ENCODE measurements around the gene GMDS. TPM values are rescaled to one million over a fixed set of nuclear protein-coding genes. Genes with fewer than 3 reads are reported as not detected.

Gene GMDS
- total RNA-seq, 1 experiment from 2014 or later = 35.0 TPM

DNA sequence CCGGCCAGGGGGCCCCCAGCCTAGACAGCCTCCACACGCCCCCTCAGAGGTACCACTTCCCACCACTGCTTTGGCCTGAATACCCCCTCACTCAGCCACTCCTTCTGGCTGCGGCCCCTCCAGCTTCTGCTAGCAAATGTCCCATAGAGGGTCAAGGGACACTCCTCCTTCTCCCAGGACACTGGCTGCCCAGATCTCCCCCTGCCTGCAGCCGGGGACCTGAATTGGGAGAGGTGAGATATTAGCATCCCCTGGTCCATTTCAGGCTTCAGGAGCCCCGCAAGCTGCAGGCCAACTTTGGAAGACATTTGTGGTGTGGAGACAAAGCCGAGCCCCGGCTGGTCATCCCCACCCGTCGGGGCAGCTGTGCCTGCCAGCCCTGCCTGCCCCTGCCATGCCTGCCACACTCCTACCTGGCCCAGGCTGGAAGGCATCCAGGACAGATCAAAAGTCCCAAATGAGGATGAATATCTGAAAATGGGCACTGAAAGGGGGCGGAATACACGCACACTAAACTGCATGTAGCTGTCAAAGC lies 668.2 kb downstream of the GMDS start:
- no peaks in the 10 kb centered on the region for H3K9me3 Mint-ChIP-seq
- H3K27ac Mint-ChIP-seq = no peak overlapping the region
- no peak for TF ChIP-seq TEAD4 (CRISPR knock-in tag; IDR thresholded peaks at IDR 0.05)
- TF ChIP-seq, protein P1, sequence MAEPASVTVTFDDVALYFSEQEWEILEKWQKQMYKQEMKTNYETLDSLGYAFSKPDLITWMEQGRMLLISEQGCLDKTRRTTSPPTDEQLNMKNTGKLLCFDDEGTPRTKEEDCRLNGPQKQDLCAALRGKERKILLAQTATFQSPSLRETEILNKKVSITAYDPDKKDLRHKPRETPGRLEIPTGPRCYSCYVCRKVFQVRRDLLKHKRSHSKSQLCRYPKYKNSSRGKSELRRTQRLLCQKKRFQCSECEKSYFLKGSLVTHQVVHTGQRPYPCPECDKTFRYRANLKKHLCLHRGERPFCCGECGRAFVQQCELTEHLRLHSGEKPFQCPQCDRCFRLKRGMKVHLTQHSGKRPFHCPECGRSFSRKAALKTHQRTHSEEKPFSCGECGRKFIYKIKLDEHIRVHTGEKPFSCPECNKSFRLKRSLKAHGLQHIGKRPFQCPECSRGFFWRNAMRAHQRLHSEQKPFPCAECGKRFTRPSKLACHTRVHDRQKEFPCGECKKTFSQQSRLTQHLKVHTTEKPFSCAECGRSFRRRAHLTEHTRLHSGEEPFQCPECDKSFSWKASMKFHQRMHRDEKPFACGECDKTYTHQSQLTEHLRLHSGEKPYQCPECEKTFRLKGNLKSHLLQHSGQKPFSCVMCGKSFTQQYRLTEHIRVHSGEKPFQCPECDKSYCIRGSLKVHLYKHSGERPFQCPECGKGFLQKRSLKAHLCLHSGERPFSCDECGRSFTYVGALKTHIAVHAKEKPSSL (CRISPR knock-in tag; conservative IDR thresholded peaks at IDR 0.05) = no peak
- TF ChIP-seq ZNF138 (CRISPR knock-in tag; conservative IDR thresholded peaks at IDR 0.05) = no peak
- TF ChIP-seq, protein P2, sequence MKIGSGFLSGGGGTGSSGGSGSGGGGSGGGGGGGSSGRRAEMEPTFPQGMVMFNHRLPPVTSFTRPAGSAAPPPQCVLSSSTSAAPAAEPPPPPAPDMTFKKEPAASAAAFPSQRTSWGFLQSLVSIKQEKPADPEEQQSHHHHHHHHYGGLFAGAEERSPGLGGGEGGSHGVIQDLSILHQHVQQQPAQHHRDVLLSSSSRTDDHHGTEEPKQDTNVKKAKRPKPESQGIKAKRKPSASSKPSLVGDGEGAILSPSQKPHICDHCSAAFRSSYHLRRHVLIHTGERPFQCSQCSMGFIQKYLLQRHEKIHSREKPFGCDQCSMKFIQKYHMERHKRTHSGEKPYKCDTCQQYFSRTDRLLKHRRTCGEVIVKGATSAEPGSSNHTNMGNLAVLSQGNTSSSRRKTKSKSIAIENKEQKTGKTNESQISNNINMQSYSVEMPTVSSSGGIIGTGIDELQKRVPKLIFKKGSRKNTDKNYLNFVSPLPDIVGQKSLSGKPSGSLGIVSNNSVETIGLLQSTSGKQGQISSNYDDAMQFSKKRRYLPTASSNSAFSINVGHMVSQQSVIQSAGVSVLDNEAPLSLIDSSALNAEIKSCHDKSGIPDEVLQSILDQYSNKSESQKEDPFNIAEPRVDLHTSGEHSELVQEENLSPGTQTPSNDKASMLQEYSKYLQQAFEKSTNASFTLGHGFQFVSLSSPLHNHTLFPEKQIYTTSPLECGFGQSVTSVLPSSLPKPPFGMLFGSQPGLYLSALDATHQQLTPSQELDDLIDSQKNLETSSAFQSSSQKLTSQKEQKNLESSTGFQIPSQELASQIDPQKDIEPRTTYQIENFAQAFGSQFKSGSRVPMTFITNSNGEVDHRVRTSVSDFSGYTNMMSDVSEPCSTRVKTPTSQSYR (CRISPR knock-in tag; IDR thresholded peaks at IDR 0.05) = no peak
- TF ChIP-seq SMAD4 (CRISPR knock-in tag; IDR thresholded peaks at IDR 0.05) = no peak
- TF ChIP-seq, protein P3, sequence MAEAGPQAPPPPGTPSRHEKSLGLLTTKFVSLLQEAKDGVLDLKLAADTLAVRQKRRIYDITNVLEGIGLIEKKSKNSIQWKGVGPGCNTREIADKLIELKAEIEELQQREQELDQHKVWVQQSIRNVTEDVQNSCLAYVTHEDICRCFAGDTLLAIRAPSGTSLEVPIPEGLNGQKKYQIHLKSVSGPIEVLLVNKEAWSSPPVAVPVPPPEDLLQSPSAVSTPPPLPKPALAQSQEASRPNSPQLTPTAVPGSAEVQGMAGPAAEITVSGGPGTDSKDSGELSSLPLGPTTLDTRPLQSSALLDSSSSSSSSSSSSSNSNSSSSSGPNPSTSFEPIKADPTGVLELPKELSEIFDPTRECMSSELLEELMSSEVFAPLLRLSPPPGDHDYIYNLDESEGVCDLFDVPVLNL (CRISPR knock-in tag; IDR thresholded peaks at IDR 0.05; ENCODE audit: borderline replicate concordance, low read depth) = no peak
- TF ChIP-seq, protein P4, sequence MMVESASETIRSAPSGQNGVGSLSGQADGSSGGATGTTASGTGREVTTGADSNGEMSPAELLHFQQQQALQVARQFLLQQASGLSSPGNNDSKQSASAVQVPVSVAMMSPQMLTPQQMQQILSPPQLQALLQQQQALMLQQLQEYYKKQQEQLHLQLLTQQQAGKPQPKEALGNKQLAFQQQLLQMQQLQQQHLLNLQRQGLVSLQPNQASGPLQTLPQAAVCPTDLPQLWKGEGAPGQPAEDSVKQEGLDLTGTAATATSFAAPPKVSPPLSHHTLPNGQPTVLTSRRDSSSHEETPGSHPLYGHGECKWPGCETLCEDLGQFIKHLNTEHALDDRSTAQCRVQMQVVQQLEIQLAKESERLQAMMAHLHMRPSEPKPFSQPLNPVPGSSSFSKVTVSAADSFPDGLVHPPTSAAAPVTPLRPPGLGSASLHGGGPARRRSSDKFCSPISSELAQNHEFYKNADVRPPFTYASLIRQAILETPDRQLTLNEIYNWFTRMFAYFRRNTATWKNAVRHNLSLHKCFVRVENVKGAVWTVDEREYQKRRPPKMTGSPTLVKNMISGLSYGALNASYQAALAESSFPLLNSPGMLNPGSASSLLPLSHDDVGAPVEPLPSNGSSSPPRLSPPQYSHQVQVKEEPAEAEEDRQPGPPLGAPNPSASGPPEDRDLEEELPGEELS (CRISPR knock-in tag; IDR thresholded peaks at IDR 0.05) = no peak
- TF ChIP-seq FOXP1 (CRISPR knock-in tag; IDR thresholded peaks at IDR 0.05; ENCODE audit: borderline replicate concordance) = no peak
- TF ChIP-seq ZNF232 (CRISPR knock-in tag; IDR thresholded peaks at IDR 0.05) = no peak
- TF ChIP-seq, protein P5, sequence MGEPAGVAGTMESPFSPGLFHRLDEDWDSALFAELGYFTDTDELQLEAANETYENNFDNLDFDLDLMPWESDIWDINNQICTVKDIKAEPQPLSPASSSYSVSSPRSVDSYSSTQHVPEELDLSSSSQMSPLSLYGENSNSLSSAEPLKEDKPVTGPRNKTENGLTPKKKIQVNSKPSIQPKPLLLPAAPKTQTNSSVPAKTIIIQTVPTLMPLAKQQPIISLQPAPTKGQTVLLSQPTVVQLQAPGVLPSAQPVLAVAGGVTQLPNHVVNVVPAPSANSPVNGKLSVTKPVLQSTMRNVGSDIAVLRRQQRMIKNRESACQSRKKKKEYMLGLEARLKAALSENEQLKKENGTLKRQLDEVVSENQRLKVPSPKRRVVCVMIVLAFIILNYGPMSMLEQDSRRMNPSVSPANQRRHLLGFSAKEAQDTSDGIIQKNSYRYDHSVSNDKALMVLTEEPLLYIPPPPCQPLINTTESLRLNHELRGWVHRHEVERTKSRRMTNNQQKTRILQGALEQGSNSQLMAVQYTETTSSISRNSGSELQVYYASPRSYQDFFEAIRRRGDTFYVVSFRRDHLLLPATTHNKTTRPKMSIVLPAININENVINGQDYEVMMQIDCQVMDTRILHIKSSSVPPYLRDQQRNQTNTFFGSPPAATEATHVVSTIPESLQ (CRISPR knock-in tag; IDR thresholded peaks at IDR 0.05) = no peak
- TF ChIP-seq, protein P6, sequence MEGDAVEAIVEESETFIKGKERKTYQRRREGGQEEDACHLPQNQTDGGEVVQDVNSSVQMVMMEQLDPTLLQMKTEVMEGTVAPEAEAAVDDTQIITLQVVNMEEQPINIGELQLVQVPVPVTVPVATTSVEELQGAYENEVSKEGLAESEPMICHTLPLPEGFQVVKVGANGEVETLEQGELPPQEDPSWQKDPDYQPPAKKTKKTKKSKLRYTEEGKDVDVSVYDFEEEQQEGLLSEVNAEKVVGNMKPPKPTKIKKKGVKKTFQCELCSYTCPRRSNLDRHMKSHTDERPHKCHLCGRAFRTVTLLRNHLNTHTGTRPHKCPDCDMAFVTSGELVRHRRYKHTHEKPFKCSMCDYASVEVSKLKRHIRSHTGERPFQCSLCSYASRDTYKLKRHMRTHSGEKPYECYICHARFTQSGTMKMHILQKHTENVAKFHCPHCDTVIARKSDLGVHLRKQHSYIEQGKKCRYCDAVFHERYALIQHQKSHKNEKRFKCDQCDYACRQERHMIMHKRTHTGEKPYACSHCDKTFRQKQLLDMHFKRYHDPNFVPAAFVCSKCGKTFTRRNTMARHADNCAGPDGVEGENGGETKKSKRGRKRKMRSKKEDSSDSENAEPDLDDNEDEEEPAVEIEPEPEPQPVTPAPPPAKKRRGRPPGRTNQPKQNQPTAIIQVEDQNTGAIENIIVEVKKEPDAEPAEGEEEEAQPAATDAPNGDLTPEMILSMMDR (IDR thresholded peaks at IDR 0.05) = no peak
- TF ChIP-seq NR3C1 (CRISPR knock-in tag; conservative IDR thresholded peaks at IDR 0.05; ENCODE audit: low read depth) = no peak
- TF ChIP-seq, protein P7, sequence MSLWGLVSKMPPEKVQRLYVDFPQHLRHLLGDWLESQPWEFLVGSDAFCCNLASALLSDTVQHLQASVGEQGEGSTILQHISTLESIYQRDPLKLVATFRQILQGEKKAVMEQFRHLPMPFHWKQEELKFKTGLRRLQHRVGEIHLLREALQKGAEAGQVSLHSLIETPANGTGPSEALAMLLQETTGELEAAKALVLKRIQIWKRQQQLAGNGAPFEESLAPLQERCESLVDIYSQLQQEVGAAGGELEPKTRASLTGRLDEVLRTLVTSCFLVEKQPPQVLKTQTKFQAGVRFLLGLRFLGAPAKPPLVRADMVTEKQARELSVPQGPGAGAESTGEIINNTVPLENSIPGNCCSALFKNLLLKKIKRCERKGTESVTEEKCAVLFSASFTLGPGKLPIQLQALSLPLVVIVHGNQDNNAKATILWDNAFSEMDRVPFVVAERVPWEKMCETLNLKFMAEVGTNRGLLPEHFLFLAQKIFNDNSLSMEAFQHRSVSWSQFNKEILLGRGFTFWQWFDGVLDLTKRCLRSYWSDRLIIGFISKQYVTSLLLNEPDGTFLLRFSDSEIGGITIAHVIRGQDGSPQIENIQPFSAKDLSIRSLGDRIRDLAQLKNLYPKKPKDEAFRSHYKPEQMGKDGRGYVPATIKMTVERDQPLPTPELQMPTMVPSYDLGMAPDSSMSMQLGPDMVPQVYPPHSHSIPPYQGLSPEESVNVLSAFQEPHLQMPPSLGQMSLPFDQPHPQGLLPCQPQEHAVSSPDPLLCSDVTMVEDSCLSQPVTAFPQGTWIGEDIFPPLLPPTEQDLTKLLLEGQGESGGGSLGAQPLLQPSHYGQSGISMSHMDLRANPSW (CRISPR knock-in tag; conservative IDR thresholded peaks at IDR 0.05; ENCODE audit: low read depth) = no peak
- TF ChIP-seq, protein P8, sequence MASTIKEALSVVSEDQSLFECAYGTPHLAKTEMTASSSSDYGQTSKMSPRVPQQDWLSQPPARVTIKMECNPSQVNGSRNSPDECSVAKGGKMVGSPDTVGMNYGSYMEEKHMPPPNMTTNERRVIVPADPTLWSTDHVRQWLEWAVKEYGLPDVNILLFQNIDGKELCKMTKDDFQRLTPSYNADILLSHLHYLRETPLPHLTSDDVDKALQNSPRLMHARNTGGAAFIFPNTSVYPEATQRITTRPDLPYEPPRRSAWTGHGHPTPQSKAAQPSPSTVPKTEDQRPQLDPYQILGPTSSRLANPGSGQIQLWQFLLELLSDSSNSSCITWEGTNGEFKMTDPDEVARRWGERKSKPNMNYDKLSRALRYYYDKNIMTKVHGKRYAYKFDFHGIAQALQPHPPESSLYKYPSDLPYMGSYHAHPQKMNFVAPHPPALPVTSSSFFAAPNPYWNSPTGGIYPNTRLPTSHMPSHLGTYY (CRISPR knock-in tag; IDR thresholded peaks at IDR 0.05) = no peak
- TF ChIP-seq RELA (CRISPR knock-in tag; IDR thresholded peaks at IDR 0.05; ENCODE audit: borderline replicate concordance) = no peak
- ChIA-PET POLR2A (no interaction called here), CTCF (interaction anchor here (0.7 to 1.1 kb wide), 3 partner anchors 22 to 826 kb away, joined by 3 read pairs; no protein-coding TSS in a partner anchor)
- ATAC-seq = no peak
- H3K27me3 Mint-ChIP-seq (ENCODE audit: low read depth) = no peaks in the 10 kb centered on the region; the same call in 1 of the 2 replicates
- no peak for DNase-seq (ENCODE audit: low spot score)
- no peak overlapping the region for H3K4me3 Mint-ChIP-seq
- peaks cover 32% of the 10 kb centered on the region for H3K4me1 Mint-ChIP-seq
- no peaks in the 10 kb centered on the region for H3K36me3 Mint-ChIP-seq

Measured in WTC11 (cell line).